Activated T-cell treated with anti-CD3 and anti-CD28 coated beads for 48 hours (primary cell): Measurements from ENCODE around the gene PEPD.

Source experiments
- DNase-seq: peaks from one replicate; pipeline ENCODE4 v3.0.0-alpha.2; 2020; ENCODE audit warnings: low read depth

The PEPD gene

DNA sequence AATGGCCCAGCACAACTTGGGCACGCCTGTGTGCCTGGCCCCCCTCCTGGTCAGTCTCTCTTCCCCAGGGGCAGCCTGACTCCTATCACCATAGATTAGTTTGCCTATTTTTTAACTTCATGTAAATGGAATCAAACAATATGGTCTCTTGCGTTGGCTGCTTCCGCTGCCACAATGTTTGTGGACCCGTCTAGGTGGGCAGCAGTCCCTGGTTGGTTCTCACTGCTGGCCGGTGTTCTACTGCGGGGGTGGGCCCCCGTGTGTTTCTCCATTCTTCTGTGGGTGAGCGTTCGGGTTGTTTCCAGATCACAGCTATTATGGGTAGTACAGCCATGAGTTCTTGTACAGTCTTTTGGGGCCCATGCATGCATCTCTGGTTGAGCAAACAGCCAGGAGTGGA, 100.8 kb downstream of the PEPD start:
- no peak for DNase-seq

- no peak for DNase-seq
Observed at GRCh38 chr19:33419788-33420130, 101.8 kb downstream of the PEPD start.

DNA sequence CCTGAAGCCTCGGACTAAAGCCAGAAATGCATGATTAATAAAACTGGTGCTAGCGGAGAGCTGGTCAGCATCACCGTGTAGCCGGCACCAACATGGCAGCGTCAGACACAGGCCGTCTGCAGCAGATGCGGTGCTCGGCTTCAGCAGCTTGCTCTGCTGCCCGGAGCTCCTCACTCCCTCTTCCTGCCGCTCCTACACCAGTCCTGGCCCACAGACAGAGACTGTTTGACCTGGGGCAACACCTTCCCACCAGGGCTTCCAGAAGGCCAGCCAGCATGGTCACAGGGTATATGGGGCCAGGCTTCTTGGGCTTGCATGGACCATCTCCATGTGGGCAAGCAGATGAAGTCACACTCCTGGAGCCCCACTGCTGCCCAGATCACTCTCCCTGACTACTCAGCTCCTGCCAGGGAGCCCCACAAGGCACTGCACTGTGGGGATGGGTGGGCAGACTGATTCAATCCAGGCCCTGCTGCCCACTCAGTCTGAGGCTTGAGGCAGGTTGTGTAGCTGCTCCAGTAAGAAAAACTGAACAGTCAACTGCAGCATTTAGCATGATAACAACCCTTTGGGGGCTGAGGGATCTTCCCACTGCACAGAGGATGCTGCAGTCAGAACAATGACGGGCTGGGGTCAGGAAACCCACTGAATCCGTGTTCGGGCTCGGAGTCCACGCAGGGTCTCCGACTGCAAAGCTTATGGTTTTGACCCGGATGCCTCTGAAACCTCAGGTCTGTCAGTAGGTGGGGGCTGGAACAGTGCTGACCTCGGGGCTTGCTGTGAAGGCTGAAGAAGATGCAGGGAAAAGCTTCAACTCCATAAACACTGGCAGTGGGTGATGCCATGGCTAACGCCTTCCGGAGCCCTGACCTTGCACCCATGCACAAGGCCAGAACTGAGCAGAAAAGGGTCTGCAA, 102.5 kb downstream of the PEPD start:
- DNase-seq: no peak

- no peak for DNase-seq
Observed at GRCh38 chr19:33418461-33418860, 103.1 kb downstream of the PEPD start.

DNA sequence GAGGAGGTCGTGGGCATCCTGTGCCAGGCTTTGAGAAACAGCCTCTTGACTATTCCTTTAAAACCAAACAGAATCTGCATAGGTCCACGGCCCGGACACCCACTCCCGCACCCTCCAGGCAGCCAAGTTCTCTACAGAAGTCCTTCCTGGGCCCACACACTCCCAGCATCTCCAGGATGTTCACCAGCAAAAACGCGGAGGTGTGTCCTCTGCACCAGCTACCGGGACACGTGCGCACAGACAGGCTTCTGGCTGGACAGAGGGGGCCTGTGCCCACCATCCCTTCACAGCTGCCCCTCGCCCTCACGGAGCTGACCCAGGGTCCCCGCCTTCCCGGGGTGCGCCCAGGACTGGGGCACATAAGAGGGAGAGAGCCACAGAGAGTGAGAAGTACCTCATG, 103.8 kb downstream of the PEPD start:
- DNase-seq: no peak

GRCh38 chr19:33416307-33417215, 105.0 kb downstream of the PEPD start:
- peak; percentile 59 for DNase-seq

DNA sequence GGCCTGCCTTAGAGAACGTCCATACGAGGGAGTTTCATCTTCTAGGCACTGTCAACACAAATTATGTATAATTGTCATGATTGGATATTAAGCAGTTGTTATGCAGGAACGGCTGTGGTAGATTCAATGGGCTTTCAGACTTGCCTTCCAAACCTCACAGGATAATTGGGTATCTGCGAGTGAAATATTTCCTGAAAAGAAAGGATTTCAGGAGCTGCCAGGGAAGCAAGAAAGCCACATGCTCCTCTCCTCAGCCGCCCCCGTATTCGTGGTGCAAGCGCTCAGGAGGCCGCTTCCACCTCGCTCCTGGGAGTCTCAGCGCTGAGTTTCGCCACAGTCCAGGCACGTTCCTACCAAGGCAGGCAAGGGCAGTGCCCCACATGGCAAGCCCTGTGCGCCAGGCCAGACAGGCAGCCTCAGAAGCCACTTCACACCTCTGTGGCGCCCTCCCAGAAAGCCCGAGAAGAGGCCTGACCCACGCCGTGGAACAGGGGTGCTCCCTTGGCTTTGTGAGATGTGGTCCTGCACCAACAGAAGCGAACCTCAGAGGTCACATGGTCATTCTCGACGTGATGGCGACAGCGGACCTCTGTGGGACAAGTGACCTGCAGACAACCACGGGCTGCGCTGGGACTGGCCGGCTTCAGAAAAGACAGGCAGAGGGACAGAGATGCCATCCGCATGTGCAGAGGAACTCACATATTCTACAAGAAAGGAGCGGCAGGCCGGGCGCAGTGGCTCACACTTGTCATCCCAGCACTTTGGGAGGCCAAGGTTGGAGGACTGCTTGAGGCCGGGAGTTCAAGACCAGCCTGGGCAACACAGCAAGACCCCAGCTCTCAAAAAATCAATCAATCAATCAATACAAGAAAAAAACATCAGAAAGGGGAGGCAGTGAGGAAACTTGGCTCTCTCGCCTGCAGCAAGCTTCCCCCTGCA, 106.7 kb downstream of the PEPD start:
- DNase-seq: no peak

- no peak for DNase-seq
Observed at GRCh38 chr19:33413868-33414666, 107.5 kb downstream of the PEPD start.

- DNase-seq: no peak
Observed at GRCh38 chr19:33413426-33413725, 108.2 kb downstream of the PEPD start.

DNA sequence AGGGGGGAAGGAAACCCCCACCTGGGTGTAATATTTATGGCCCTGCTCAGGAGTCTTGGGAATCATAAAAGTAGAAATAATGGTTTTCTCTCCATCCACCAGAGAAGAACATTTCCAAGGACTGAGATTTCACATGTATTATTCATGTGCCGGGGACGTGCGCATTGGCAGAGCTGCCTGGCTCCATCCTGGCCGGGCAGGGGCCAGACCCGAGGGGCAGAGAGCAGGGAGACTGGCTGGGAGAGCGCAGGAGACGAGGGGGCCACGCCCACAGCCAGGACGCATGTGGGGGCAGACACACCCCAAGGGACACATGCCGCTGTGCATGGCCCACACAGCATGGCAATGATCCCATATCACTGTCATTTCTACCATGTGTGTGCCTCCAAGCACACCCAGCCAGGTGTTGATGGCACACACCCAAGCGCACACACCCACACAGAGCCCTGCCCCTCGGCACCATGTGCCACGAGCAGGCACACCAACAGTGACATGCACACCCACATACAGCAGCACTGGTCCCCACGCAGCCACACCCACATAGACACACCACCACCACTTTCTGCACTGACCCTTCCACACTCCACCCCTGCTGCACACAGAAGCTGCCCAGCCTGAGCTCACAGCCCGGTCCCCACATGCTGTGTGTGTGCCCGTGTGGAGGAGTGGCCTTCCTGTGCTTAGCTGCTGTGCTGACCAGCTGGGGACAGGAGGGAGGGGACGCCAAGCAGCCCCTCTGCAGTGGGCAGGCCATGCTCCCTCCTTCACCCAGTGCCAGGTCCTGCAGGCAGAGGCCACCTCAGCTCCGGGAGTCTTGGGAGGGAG, 108.8 kb downstream of the PEPD start:
- DNase-seq: no peak

GRCh38 chr19:33411621-33412180, 109.9 kb downstream of the PEPD start:
- no peak for DNase-seq

DNA sequence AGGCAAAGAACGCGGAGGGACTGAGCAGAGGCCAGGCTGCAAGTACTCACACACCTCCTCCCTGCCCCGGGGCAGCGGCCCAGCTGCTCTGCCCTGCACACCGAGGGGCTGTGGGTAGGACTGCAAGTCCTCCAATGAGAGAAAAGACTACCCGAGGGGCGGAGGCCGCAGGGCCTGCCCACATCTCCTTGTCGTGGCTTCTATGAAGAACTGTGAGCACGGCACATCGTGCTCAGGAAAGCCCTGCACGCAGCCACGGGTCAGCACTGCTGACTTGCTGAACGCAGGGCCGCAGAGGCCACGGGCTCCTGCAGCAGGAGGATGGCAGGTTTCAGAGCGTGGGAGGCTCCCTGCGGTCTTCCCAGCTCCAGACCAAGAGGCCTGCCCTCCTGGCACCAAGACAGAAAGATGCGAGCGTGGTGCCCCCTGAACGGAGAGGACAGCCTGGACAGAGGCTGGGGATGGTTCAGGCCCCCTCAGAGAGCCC, 110.6 kb downstream of the PEPD start:
- DNase-seq: no peak

DNA sequence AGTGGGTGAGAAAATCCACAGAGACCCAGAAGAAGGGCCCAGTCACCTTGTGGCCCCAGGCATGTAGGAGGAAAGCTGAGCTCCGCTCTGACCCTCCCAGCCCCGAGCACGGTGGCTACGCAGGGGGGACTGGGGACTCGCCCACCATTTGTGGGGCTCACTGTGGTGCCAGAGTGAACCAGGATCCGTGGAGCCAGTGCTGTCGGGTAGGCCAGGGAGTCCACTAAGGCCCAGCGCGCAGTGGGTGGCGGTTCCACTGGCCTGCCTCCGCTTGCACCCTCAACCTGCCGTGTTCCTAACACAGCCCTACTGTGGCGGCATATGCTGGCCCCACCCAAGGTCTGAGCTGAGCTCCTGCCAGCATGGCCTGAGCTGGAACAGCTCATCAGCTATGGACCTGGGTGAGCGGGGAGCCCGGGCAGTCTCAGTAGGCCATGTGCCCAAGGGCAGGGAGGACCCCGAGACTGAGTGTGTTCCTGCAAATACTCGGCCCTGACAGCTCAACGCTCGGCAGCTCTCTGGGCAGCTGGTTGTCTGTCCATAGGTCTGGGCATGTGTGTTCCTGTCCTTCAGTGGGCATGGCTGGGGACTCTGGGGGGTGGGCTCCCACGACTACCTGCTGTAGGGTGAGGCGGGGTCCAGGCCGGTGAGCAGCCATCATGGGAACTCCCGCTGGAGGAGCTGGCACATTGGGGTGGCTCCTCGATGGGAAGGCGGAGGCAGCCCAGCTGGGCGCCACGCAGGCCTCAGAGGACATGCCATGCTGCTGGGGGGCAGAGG, 111.5 kb downstream of the PEPD start:
- DNase-seq: no peak

DNA sequence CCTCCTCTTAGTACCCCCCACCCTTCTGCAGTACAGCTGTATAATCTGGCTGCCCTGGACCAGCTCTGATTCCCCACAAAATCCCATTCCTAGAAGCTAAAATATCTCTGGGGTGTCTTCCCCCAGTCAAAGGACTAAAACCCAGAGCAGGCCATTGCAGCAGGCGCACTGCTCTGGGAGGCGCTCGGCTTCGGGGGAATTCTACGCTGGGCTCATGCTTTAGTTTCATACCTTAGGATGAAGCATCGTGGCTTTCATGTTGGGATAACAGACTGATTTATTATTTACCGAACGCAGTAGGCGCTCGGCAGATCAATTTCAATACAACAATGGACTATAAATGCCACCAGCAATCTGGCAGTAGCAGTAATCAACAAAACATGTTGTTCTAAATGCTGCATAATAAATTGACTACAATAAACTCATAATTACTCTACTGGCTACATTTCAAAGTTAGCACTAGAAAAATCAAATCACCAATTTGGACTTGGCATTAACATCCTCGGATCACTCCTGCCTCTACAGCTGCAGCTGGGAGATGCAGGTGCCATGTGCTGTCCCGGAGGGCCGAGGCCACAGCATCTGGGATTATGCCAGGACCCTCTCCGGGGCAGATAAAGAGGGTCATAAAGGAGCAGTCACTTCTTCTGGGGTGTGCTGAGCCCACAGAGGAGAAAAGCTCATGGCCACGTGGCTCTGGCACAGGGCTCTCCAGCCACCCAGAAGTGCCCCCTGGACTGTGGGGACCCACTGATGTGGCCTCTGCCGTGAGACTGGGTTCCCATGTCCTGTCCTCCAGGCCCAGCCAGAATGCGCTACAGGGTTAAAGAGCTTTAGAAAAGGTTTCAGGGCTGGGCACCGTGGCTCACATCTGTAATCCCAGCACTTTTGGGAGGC, 112.8 kb downstream of the PEPD start:
- no peak for DNase-seq

GRCh38 chr19:33408116-33408515, 113.5 kb downstream of the PEPD start:
- no peak for DNase-seq

- DNase-seq: no peak
Observed at GRCh38 chr19:33407716-33408115, 113.9 kb downstream of the PEPD start.

DNA sequence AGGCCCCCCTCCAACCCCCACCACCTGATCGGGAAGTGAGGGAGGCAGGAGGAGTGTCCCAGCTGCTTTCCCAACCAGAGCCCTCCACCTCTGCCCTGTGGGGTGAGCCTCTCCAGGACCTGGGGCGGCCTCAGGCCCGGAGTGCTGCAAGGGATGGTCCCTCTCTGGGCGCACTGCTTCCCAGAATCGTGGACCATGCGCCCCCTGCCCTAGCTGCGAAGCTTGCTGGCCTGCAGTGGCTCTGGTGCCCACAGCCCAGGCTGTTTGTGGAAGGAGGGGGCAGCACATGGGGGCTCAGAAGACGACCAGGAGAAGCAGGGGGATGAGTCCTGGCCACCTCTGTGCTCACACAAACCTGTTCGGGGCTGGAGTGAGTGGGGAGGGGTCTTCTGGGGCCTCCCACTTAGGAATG, 114.4 kb downstream of the PEPD start:
- DNase-seq: no peak

DNA sequence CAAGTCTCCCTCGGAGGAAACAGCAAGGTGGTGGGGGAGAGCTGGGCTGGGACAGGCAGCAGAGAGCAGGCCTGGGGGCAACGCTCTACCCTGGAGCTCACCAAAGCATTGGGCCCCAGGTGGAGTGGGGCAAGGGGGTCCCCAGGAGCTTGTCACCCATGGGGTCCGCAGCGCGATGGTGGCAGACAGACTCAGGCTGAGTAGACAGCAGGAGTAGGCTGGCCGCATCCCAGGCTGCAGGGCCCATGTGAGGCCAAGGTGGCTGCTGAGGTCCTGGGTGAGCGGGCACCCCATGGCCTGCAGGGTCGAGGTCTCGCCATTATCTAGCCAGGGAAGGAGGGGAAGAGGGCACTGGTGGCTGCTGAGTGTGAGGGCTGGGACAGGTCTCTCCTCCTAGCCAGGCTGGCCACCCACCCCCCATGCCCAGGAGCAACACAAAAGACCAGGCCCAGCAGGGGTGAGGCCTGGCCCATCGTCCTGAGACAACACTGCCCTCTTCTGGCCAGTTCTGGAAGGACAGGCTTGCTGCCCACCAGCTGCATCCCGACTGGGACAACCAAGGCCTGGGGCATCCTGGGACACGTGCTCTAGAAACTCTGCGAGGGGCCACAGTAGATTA, 115.0 kb downstream of the PEPD start:
- peak; percentile 70 for DNase-seq
